Dermis lymphatic vessel endothelial cell (primary cell): ENCODE measurements around the gene LRRC49. TPM values are rescaled to one million over a fixed set of nuclear protein-coding genes. Genes with fewer than 3 reads are reported as not detected.

Experiments used
- total RNA-seq: library from RNA; depleted of rRNA; stranded (reverse); fragments of >200 nt; gene quantifications from 2 replicates; pipeline ENCODE4 v1.2.1, GENCODE V29; 2014

LRRC49 gene
- total RNA-seq, result 4.9 and 6.4 TPM in 2 replicates

GRCh38 chr15:70892002-70892911 is at the start of gene LRRC49, which contains the start of gene THAP10:
LRRC49 (plus strand) TSS chr15:70892826; CDS start chr15:70892895, 69 bp downstream.
THAP10 (minus strand) TSS chr15:70892433; CDS start chr15:70892272, 161 bp downstream.

GRCh38 chr15:70853973-70854665 is 38.5 kb upstream of the LRRC49 start, which contains the start of gene LARP6:
LARP6 (minus strand) TSS chr15:70854157; CDS start chr15:70854088, 69 bp downstream.

Other genes starting within 250 kb of the LRRC49 start
- 171 and 241 TPM in 2 replicates for gene UACA, start 129.3 kb upstream of the LRRC49 start, total RNA-seq
- 8.1 and 11.3 TPM in 2 replicates for gene LARP6, start 38.7 kb upstream of the LRRC49 start, total RNA-seq
- gene THAP10, start 393 bp upstream of the LRRC49 start, total RNA-seq, result 1.0 and 1.3 TPM in 2 replicates
- 23.6 and 26.3 TPM in 2 replicates for gene THSD4, start 222.6 kb downstream of the LRRC49 start, total RNA-seq